GM21390 (cell line): ENCODE data around the gene DRD3.

Experiments
- ATAC-seq: cut with Tn5 transposase; IDR thresholded peaks from one replicate; pipeline ENCODE4 v1.9.1; 2021; ENCODE audit not compliant: unreplicated experiment

DRD3 gene

GRCh38 chr3:114178770-114179368 lies at the start of gene DRD3:
Gene DRD3 (minus strand): TSS chr3:114179052. CDS start chr3:114171992, 7,060 bp downstream.
- ATAC-seq = no peak

- ATAC-seq = no peak
Measured at GRCh38 chr3:114227076-114227475, 48.2 kb upstream of the DRD3 start.

DNA sequence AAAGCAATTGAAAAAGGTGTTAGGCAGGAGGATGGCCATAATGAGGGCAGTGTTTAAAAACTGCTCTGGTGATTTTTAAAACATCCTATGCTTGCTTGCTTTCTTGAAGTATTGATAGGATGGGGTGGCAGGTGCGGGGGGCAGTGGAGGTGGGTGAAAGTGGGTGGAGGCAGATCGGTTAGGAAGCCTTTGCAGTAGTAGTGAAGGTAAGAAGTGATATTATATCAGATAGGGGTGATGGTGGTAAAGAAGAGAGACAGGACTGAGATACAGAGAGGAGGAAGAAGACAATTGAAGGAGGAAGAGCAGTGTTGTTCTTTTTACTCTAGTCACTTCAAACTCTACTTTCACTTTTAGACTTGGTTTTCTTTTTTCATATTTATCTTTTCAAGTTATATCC lies 47.5 kb upstream of the DRD3 start:
- no peak for ATAC-seq

DNA sequence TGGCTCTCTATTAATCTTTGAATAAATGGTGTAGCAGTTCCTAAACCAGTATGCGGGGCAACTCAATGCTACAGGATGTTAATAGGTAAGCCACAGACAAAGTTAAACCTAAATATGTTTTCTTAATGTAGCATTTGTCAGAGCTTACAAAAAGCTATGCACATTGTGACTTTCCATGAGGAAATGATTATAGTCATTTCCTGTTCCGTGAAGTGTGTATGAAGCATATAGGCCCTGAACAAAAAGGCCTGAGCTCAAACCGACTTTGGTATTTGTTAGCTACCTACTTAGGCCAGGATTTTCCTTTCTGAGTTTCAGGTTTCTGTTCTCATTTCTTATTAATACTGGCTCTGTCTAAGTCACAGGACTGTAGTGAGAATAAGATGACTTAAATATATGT lies 44.3 kb upstream of the DRD3 start:
- ATAC-seq = peak; percentile 82

DNA sequence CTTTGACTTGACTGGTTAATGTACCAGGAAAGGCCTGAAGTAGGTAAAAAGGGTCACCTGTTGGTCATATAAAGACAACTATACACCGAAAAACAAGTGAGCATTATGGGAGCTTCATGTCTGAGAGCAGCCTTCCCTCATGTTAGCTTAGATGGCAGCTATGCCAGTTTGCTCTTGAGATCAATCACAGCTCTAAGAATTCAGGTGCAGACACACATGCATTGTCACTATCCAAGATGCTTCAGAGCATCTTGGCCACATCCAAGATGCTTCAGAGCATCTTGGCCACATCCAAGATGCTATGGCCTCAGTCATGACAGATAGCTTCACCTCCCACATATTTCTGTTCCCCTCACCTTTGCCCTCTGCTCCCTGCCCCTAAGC lies 43.0 kb upstream of the DRD3 start:
- ATAC-seq = no peak

- ATAC-seq = no peak
Measured at GRCh38 chr3:114221165-114221880, 42.5 kb upstream of the DRD3 start.

DNA sequence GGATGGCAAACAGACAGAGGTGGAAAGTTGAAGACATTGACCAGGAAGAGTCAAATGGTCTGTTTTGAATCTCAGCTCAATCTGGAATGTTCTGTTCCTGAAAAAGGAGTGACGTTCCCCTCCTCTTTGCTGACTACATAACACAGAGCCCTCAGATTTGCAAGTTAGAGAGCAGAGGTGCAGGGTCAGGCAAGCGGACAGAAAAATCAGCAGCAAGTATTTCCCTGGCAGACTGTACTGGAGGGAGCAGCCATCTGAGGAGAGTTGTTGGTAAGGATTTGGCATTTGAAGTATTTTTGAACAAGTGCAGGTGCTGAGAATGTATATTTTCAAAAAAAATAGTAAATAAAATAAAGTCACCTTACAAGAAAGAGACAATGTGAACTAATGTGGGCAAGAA lies 40.9 kb upstream of the DRD3 start:
- ATAC-seq = no peak

DNA sequence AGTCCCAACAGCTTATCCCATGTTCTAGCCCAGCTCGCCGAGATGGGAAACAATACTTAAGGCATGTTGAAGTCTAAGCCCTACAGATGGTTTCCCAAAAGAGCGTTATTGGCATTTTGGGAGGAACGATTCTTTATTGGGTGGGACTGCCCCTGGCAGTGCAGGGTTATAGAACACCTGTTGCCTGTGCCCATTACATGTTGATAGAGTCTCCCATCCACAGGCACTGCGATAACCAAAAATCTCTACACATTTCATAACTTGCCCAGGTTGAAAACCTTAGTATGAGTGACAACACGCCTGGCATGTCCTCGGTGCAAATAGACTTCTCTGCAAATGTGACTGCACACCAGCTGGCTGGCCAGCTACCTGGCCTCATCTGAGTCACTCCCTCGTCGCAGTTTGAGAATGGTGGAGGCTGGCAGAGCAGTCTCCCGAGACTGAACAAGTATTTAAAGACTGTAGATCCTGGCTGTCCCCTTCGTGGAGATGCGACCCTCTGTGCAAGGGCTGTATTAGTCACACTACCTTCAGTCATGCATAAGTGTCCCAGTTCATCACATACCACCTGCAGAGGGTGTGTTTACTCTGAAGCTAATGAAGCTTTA lies 39.8 kb upstream of the DRD3 start:
- no peak for ATAC-seq

DNA sequence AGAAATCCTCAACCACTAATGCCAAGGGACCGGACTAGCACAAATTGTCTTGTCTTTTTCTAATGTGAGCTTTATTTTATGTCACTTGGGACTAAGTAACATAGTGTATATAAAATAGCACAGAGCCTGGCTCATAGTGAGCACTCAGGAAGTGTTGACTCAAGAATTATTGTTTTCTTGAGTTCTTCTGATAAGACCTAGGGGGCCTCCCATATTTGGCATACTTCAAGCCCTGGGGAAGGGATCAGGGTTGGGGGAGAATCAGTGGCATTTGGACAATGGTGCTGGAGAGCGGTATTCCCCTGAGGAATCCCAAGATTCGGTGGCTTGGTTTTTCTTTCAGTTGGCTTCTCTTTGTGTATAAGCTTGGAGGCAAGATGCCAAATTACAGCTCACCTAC lies 39.2 kb upstream of the DRD3 start:
- no peak for ATAC-seq

GRCh38 chr3:114217266-114217665 lies 38.4 kb upstream of the DRD3 start:
- no peak for ATAC-seq

DNA sequence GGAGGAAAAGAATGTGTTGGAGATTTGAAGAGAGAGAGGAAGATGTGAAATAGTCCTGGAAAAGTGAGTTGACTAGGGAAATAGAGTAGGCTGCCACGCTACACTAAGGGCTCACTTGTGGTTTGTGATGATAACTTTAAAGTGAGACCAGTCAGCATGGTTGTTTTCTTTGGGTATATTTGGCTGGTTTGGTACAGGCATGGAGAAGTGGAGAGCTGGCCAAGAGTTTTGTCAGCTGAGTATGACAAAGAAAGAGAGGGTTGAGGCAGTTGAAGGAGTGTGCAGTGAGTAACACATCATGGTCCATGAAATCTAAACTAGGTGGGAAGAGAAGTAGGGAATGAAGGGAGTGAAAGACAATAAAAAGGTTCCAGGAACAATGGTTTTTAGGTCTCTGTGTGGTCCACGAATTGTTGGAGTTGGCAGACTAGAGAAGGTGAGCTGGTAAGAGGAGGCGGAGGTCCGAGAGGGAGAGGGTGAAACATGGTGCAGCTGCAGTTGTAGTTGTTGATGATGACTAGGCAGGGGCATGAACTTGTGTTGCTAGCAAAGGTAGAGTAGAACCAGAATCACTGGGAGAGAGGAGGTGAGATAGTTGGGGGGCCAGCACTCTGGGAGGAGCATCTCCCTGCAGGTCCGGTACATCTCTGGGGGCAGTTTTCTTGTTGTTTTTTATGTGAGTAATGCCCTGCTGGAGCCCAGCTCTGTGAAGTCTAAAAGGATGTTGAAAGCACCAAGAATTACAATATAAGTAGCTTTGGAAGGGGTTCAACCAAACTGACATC lies 37.5 kb upstream of the DRD3 start:
- ATAC-seq = no peak

GRCh38 chr3:114214542-114215341 lies 35.9 kb upstream of the DRD3 start:
- peak; percentile 8 for ATAC-seq

DNA sequence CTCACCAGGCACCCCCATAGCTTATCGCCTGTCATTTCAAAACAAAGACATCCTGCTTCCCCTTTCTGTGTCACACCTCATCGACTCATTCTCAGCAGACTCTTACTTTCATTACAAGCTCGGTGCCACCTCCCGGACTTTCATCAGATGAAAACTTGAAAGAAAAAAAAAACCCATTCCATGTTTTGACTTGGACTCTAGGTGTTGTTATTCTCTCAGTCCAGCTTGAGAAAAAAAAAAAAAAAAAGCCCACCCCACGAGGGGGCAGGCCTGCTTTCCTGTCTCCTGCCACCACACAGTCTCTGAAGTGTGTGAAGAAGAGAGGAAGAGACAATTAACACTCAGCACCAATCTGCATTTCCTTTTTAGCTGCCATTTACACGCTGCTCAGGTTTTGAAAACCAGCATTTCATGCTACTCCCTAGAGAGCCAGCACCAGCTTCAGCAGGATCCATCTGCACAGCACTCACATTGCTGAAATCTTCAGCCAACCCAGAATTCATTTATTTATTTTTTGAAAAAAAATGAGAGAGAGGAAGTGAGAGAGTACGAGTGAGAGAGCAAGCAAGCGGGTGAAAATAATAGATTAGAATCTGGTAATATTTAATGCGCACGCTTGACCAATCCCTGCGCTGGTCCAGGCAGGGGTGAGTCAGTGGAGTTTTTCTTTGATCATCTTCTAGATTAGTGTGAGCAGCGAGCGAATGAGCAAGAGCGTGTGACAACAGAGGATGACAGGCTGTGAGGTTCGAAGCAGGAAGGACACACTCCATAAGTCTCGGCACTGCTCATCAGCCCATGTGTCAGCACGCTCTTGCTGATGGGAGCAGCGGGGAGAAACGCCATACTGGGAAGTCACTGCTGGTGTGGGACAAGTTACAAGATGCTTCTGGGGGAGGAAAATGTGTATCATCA lies 35.0 kb upstream of the DRD3 start:
- peak; percentile 89 for ATAC-seq

- no peak for ATAC-seq
Measured at GRCh38 chr3:114213292-114213626, 34.4 kb upstream of the DRD3 start.

- no peak for ATAC-seq
Measured at GRCh38 chr3:114212646-114213045, 33.8 kb upstream of the DRD3 start.

- peak; percentile 93 for ATAC-seq
Measured at GRCh38 chr3:114207768-114208167, 28.9 kb upstream of the DRD3 start.

DNA sequence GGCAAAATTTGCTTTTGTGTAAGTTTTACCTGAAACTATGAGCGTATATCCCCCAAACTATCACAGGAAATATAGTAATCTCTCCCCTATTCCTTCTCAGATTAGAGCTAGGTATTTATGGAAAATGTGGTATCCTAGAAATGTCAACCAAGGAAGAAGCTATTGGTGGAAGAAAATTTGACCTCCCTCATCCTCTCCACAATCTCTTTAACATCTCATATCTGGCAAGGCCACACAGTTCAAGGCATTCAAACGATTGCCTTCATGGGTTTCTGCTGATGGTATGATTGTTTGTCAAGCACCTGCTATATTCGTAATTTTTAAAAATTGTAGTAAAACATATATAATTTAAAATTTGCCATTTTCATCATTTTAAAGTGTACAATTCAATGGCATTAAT lies 27.5 kb upstream of the DRD3 start:
- ATAC-seq = no peak

DNA sequence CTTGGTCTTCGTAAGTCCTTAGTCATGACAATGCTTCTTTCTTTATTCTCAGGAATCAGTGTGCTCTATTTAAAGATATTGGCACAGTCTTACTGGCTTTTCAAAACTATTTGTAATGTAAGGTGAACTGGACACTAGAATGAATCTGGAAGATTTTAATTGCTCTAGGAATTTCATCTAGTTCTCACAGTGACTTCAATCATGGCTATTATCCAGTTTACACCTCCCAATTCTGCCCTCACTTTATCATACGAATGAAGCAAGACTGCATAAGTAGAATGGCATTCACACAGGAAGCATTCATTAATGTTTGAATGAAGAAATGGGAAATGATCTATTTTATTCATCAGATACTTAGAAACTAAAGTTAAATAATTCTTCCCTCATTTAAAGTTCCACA lies 26.7 kb upstream of the DRD3 start:
- no peak for ATAC-seq

- no peak for ATAC-seq
Measured at GRCh38 chr3:114194750-114195149, 15.9 kb upstream of the DRD3 start.

DNA sequence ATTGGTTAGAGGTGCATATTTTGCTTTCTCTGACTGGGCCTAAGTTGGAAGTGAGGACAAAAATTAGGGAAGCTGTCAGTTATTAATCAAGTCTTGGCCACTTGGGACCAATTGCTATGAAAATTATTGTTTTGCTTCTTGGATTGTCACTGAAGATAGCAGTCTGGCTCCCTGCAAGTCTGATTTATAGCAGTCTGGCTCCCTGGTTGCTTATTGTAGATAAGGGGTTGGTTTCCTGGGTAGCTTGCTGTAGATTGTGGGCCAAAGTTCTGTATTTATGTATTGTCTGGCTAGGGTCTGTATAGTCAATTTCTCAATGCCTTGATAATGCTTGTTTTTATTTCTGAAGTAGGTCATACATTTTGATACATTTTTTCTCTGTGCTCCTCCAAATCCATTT lies 13.3 kb upstream of the DRD3 start:
- ATAC-seq = no peak
